OCI-LY3 (cell line): ENCODE data around the gene NEURL1.

Experiments
- H2AFZ ChIP-seq: fragments of 200-600, 300-600 bp; shearing (Covaris generic); 2 replicates; pipeline ENCODE4 v1.6.0; 2014; ENCODE audit warnings: antibody characterized with exemption, low read depth, low read length
- H3K27ac ChIP-seq: fragments of 200-600, 300-600 bp; sonication (generic); 2 replicates; pipeline ENCODE4 v1.5.1; 2014; ENCODE audit warnings: mild to moderate bottlenecking, low read length, moderate library complexity, mixed read lengths
- H3K27me3 ChIP-seq: fragments of 200-600, 300-600 bp; sonication (generic); 2 replicates; pipeline ENCODE4 v1.6.1; 2014; ENCODE audit warnings: low read depth, low read length, mixed read lengths
- H3K36me3 ChIP-seq: fragments of 200-600, 300-600 bp; sonication (generic); replicated peaks from 2 replicates; pipeline ENCODE3; 2014; ENCODE audit warnings: low read depth, low read length, mixed read lengths
- H3K4me1 ChIP-seq: fragments of 300-600, 200-600 bp; sonication (generic); 2 replicates; pipeline ENCODE4 v1.6.1; 2014; ENCODE audit warnings: low read length, mixed read lengths
- H3K4me2 ChIP-seq: fragments of 200-600, 300-600 bp; sonication (generic); 2 replicates; pipeline ENCODE4 v1.6.1; 2014; ENCODE audit warnings: low read length, mixed read lengths
- H3K4me3 ChIP-seq: fragments of 300-600, 200-600 bp; sonication (generic); 2 replicates; pipeline ENCODE4 v1.5.1; 2014; ENCODE audit warnings: antibody characterized with exemption, mild to moderate bottlenecking, low read length, moderate library complexity
- H3K79me2 ChIP-seq: fragments of 300-600, 200-600 bp; shearing (Covaris generic); 2 replicates; pipeline ENCODE4 v1.6.1; 2014; ENCODE audit warnings: mild to moderate bottlenecking, low read length, mixed read lengths
- H3K9ac ChIP-seq: fragments of 300-600, 200-600 bp; shearing (Covaris generic); 2 replicates; pipeline ENCODE4 v1.6.0; 2014; ENCODE audit warnings: mild to moderate bottlenecking, low read length, moderate library complexity
- H3K9me3 ChIP-seq: fragments of 200-600, 300-600 bp; shearing (Covaris generic); 2 replicates; pipeline ENCODE4 v1.6.1; 2014; ENCODE audit warnings: low read length, mixed read lengths; ENCODE audit not compliant: insufficient read depth
- H4K20me1 ChIP-seq: fragments of 200-600, 300-600 bp; sonication (generic); 2 replicates; pipeline ENCODE4 v1.6.1; 2016; ENCODE audit warnings: low read length, mixed read lengths; ENCODE audit not compliant: insufficient read depth
- EZH2phosphoT487 ChIP-seq: fragments of 200-600 bp; shearing (Covaris generic); IDR thresholded peaks from 2 replicates; pipeline ENCODE4 v1.6.1; 2018; ENCODE audit warnings: antibody characterized with exemption, mixed run types, low read depth
- TF ChIP-seq, protein P1 (sequence below): fragments of 200-600, 300-600 bp; sonication (generic); IDR thresholded peaks from 2 replicates; pipeline ENCODE4 v1.5.1; 2014; ENCODE audit warnings: antibody characterized with exemption, low read length, low read depth

NEURL1 gene

DNA sequence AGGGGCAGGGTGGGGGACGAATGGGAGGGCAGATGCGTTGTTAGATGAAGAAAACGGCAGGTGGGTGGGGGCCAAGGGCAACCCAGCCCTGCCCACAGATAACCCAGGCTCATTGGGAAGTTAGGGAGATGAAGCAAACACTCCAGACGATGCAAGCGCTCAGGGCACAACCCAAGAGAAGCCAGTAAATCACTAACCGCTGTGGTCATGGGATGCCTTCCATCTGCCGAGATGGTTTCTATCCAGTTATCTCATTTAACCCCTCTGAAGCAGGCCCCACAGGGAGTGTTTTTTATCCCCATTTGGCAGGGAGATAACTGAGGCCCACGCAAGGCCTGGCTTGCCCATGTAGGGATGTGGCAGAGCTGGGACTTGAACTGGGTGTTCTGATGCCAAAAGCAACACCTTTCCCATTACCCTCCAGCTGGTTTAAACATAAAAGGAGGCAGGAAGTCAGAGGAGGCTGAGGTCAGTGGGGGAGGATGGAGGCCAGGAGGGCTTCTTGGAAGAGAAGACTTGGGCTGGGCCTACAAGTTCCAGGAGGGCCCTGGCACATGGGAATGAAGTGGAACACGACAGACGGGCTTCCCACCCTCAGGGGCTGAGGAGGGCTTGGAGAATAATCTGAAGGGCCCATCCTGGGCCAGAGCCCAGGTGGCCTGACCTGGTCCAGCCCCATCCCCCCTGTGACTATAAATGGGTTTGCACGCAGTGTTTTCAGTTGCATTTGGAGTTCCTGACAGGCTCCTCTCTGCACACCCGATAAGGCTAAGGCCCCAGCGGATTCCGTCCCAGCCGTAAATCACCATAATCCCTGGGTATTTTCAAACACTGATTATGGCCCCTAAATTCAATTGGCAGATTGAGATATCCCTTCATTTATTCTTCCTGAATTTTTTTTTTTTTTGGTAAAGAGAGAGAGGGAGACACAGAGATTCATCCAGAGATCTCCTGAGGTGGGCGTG, 80.9 kb downstream of the NEURL1 start:
- Histone ChIP-seq H3K9ac (no peak overlapping the region), H3K4me3 (no peak overlapping the region), H3K36me3 (no peaks in the 10 kb centered on the region), H3K27me3 (0 out of 2 replicates have a peak, but pooled peaks cover 3% of the 10 kb centered on the region), H3K79me2 (no peaks in the 10 kb centered on the region), H3K4me1 (no peaks in the 10 kb centered on the region), H4K20me1 (no peaks in the 10 kb centered on the region), H3K27ac (no peak overlapping the region), H3K4me2 (no peak overlapping the region), H2AFZ (no peak overlapping the region), H3K9me3 (no peaks in the 10 kb centered on the region)
- TF ChIP-seq, protein P1, sequence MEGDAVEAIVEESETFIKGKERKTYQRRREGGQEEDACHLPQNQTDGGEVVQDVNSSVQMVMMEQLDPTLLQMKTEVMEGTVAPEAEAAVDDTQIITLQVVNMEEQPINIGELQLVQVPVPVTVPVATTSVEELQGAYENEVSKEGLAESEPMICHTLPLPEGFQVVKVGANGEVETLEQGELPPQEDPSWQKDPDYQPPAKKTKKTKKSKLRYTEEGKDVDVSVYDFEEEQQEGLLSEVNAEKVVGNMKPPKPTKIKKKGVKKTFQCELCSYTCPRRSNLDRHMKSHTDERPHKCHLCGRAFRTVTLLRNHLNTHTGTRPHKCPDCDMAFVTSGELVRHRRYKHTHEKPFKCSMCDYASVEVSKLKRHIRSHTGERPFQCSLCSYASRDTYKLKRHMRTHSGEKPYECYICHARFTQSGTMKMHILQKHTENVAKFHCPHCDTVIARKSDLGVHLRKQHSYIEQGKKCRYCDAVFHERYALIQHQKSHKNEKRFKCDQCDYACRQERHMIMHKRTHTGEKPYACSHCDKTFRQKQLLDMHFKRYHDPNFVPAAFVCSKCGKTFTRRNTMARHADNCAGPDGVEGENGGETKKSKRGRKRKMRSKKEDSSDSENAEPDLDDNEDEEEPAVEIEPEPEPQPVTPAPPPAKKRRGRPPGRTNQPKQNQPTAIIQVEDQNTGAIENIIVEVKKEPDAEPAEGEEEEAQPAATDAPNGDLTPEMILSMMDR, result no peak
- no peak for TF ChIP-seq EZH2phosphoT487

DNA sequence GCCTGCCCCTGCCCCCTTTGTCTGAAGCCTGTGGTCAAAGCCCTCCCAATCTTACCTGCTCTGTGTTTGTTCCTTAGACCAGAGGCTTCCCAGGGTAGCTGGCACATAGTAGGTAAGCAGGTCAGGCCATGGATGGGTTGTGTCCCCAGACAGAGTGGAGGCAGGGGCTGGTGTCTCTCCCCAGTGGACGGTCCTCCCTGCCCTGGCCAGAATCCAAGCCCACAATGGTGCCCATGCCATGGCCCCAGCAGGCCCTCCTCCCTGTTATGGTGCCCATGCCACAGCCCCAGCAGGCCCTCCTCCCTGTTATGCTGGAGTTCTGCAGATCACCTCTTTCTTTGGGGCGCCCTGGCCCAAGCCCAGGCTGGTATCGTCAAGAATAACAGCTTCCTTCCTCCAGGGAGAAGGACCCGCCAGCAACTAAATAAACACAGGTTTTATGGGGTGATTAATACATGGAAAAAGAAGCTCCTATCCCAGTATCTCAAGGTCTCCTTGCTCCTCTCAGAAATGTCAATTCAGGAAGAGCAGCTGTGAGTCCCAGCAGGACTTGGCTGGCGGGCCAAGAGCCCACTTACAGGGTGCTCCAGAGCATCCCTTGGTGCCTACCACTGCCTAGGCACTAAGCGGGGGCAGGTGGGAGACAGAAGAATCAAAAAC, 82.0 kb downstream of the NEURL1 start:
- H3K79me2 ChIP-seq, result no peaks in the 10 kb centered on the region
- H3K9me3 ChIP-seq, result no peaks in the 10 kb centered on the region
- no peaks in the 10 kb centered on the region for H4K20me1 ChIP-seq
- no peak overlapping the region for H3K27ac ChIP-seq
- no peaks in the 10 kb centered on the region for H3K36me3 ChIP-seq
- no peak overlapping the region for H3K4me3 ChIP-seq
- H3K4me2 ChIP-seq, result no peak overlapping the region
- H2AFZ ChIP-seq, result no peak overlapping the region
- H3K4me1 ChIP-seq, result no peaks in the 10 kb centered on the region
- no peak overlapping the region for H3K9ac ChIP-seq
- 0 out of 2 replicates have a peak, but pooled peaks cover 3% of the 10 kb centered on the region for H3K27me3 ChIP-seq
- TF ChIP-seq, protein P1, result no peak
- TF ChIP-seq EZH2phosphoT487, result no peak

DNA sequence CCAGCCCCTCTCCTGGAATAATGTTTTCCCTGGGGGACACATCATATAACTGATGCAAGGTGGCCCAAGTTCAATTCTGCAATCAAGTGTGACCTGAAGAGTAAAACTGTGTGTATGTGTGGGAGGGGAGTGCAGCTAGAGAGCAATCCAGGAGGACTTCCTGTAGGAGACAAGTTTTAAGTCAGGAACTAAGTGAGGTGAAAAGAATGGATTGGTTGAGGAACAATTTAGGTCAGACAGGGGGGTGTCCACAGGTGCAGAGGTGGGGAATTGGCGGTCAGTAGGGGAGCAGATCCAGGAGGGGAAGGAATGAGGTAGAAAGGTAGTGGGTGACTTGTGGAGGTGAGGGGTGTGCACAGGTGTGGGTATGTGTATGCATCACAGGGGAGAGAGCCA, 82.6 kb downstream of the NEURL1 start:
- H3K4me1 ChIP-seq, result no peaks in the 10 kb centered on the region
- 0 out of 2 replicates have a peak, but pooled peaks cover 3% of the 10 kb centered on the region for H3K27me3 ChIP-seq
- no peak overlapping the region for H3K27ac ChIP-seq
- no peak overlapping the region for H2AFZ ChIP-seq
- no peak overlapping the region for H3K4me2 ChIP-seq
- no peaks in the 10 kb centered on the region for H4K20me1 ChIP-seq
- TF ChIP-seq, protein P1, result no peak
- no peak for TF ChIP-seq EZH2phosphoT487
- no peaks in the 10 kb centered on the region for H3K79me2 ChIP-seq
- H3K36me3 ChIP-seq, result no peaks in the 10 kb centered on the region
- no peak overlapping the region for H3K9ac ChIP-seq
- H3K4me3 ChIP-seq, result no peak overlapping the region
- no peaks in the 10 kb centered on the region for H3K9me3 ChIP-seq

DNA sequence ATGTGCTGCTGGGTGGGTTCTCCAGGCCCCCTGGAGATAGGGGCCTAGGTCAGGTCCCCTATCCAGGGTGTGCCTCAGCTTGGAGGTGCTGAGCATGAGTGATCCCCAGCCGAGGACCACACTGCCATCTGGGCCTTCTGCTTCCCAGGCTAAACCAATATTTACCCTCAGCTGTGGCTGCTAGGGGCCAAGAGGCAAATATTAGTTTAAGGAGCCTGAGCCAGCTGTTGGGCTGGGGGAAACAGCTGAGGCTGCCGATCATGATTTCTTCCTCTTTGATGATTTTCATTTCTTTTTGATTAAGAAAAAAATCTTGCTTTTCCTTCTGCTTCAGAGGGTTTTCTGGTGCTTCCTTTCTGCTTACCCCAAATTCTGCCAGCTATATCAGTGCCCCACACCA, 83.4 kb downstream of the NEURL1 start:
- no peak overlapping the region for H3K27ac ChIP-seq
- H4K20me1 ChIP-seq, result no peaks in the 10 kb centered on the region
- H3K9me3 ChIP-seq, result no peaks in the 10 kb centered on the region
- no peaks in the 10 kb centered on the region for H3K4me1 ChIP-seq
- no peak overlapping the region for H2AFZ ChIP-seq
- 0 out of 2 replicates have a peak, but pooled peaks cover 3% of the 10 kb centered on the region for H3K27me3 ChIP-seq
- H3K4me2 ChIP-seq, result no peak overlapping the region
- no peaks in the 10 kb centered on the region for H3K79me2 ChIP-seq
- TF ChIP-seq, protein P1, result no peak
- TF ChIP-seq EZH2phosphoT487, result no peak
- H3K4me3 ChIP-seq, result no peak overlapping the region
- no peak overlapping the region for H3K9ac ChIP-seq
- no peaks in the 10 kb centered on the region for H3K36me3 ChIP-seq
